Neural progenitor cell (in vitro differentiated cells): ENCODE data around the gene DDN.

Experiments used
- EZH2 ChIP-seq: fragments of 200-600 bp; sonication (generic); IDR thresholded peaks from 2 replicates; pipeline ENCODE4 v1.6.1; 2017; ENCODE audit warnings: antibody characterized with exemption, mild to moderate bottlenecking, moderate library complexity
- EZH2phosphoT487 ChIP-seq: fragments of 200-600 bp; sonication (generic); IDR thresholded peaks from 2 replicates; pipeline ENCODE4 v1.6.1; 2017; ENCODE audit warnings: antibody characterized with exemption
- TF ChIP-seq, protein P1 (sequence below): fragments of 200-600 bp; sonication (generic); IDR thresholded peaks from 2 replicates; pipeline ENCODE4 v1.5.1; 2017; ENCODE audit warnings: antibody characterized with exemption, mild to moderate bottlenecking

DNA sequence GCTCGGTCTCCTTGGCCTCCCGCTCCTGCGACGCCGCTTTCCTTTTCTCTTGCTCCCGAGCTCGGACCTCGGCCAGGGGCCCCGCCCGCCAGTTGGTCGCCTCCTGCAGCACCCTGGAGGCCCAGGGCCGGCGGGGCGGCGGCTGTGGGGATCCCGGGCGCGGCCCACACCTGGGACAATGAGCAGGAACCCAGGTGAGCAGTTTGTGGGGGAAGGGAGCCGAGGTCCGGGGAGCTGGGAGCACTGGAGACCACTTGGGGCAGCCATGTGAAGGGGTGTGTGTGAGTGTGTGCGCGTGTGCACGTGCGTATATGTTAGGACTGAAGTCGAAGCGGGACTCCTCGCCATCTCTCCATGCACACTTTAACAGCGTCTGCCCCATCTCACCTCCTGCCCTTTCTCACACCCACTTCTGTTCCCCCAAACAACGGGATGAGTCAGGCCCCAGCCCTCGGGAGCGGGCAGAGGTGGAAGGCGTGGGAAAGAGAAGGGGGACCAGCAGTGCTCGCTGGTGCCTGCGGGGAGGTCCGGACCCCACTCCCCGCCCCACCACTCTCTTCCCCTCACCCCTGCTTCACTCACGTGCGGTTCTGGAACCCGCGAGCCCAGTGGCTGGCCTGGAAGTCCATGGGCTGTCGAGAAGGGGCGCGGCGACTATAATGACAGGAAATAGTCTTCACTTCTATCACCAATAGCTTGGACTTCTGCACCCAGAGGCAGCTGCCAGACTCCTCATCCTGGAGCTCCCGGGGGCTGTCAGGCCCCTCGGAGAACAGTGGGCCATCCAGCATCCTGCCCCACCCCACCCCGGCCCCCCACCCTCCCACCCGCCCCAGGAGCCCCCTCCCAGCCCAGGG, 450 bp downstream of the DDN start:
- TF ChIP-seq, protein P1, sequence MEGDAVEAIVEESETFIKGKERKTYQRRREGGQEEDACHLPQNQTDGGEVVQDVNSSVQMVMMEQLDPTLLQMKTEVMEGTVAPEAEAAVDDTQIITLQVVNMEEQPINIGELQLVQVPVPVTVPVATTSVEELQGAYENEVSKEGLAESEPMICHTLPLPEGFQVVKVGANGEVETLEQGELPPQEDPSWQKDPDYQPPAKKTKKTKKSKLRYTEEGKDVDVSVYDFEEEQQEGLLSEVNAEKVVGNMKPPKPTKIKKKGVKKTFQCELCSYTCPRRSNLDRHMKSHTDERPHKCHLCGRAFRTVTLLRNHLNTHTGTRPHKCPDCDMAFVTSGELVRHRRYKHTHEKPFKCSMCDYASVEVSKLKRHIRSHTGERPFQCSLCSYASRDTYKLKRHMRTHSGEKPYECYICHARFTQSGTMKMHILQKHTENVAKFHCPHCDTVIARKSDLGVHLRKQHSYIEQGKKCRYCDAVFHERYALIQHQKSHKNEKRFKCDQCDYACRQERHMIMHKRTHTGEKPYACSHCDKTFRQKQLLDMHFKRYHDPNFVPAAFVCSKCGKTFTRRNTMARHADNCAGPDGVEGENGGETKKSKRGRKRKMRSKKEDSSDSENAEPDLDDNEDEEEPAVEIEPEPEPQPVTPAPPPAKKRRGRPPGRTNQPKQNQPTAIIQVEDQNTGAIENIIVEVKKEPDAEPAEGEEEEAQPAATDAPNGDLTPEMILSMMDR = no peak
- TF ChIP-seq EZH2 (peak; percentile 74), EZH2phosphoT487 (peak; percentile 64)
